ENCODE data around the gene RAB34.

Gene RAB34

DNA sequence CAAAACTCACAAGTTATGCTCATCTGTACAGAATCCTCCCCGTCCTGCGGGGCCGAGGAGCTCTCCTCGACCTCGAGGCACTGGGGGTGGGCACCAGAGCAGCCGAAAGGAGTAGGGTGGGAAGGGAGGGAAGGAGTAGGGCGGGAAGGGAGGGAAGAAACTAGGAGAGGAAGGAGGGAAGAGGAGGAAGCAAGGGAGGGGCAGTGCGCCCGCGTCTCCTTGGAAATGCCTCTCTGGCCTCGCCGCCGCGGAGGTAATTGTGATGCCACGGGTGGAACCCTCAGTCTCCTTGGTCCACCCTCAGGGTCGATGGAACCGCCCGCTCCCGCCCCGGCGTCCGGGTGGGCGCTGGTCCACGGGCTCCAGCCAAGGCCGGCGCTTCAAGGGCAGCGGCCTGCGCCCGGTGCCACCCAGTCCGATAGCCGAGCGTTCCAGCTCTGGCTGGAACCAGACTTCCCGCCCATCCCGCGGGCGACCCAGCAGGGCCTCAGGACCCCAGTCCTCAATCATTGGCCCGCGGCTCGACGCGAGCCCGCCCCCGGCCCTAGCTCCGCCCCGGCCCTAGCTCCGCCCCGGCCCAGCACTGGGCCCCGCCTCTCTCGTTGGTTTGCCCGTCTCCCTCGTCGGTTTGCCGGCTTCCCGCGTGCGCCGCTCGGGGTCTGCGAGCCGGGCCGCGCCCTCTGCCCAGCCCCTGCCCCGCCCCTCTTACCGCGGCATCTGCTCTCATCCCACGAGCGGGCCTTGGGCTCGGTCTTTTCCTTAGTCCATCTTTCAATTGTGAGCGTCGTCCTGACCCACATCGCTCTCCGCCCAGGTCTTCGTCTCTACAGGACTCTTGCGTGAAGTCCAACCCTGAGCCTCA, 6.6 kb downstream of the RAB34 start:
- peak; percentile 70 for DNase-seq

DNA sequence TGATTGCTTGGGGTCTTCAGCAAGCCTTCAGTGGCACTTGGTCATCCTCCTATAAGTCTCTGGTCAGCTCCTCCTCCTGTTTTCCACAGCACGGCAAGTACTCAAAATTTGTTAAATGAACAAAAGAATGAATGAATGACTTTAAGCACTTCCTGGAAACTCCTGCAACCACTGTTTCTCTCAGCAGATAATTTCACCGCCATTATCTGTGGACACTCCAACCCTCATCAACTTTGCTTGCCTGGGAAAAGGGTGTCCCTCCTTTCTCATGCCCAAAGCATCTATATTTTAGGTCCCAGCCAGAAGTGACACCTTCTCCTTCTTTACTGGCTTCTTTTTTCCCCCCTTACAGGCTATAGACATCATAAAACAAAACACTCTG, 10.3 kb downstream of the RAB34 start:
- no peak for DNase-seq

DNA sequence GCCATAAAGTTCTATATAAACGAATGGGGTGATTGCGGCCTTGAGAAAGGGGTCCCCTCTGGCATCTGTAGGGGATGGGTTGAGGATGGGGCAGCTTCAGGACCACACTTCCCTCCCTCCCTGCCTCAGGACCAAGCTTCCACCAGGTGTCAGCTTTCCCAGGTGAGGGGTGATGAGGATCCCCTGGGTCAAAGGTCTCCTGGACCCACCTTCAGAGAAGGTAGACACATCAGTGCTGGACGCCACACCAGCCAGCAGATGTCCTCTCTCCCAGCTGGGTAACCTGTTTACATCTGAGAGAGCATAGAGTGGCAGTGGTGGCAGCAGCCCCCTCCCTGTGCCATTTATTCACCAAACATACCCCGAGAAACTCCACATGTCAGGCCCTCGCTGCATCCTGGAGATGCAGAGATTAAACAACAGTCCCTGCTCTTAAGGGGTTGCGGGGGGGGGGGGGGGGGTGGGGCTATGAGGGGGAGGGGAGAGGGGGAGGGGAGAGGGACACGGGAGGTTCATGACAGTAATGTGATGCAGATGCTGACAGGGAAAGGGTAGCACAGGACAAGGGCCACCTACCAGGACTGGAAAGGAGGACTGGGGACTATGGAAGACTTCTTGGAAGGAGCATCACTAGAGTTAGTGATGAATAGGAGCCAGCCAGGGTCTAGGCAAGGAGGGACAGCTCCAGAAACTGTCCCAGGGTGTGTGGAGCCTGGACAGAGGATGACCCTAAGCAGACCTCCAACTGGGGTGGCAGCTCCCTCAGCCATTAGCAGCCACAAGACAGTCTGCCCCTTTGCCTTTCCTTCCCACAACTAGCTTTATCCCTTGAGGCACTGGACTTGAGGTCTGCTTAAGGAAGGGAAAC, 11.0 kb downstream of the RAB34 start:
- no peak for DNase-seq

DNA sequence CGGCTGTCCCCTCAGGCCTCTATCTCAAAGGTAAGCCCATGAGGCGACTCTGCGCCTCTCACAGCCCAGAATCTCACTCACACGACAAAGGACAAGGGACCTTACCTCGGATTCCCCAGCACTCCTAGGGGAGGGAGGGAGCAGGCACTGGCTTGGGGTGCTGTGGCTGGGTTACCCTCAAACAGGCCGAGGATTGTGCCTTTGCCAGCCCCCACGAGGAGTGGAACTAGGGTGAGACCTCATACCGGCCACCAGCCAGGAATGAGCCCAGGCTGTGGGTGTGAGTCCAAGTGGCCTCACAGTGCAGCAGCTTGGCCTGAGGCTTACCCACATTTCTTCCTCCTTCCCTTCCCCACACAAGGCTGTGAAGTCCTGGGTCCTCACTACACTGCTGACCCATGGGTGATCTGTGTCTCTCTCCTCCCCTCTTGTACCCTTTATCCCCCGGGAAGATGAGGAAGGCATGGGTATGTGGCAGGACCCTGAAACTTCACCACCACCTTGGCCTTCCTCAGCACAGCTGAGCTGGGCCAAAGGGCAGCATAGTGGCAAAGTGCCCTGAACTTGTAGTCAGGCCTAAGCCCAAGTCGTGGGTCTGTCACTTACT, 11.8 kb downstream of the RAB34 start:
- DNase-seq, result no peak

DNA sequence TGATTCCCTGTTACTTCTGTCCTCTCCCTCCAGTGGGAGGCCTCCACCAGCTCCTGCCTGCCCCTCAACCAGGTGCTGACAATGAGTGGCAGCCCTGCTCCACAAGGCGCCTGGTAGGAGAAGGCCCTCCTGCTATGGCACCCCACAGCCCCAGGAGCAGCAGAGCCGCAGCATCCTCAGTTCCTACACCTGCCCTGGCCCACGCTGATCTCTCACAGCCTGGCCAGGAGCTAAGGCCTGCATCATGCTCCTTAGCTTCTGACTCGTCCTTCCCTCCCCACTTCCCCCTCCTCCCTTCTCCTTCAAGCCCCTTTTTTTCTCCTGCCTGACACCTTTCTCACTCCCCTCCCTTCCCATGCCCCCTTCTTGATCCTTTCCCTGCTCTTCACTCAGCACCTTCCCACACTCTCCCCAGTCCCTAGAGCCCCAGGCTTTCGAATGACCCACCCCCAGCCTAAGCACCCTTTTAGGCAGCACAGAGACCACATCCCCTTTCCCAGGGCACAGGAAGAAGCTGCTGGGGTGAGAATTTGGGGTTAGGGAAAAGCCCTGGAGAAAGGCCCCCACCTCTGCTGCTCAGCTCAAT, 12.5 kb downstream of the RAB34 start:
- DNase-seq, result no peak

DNA sequence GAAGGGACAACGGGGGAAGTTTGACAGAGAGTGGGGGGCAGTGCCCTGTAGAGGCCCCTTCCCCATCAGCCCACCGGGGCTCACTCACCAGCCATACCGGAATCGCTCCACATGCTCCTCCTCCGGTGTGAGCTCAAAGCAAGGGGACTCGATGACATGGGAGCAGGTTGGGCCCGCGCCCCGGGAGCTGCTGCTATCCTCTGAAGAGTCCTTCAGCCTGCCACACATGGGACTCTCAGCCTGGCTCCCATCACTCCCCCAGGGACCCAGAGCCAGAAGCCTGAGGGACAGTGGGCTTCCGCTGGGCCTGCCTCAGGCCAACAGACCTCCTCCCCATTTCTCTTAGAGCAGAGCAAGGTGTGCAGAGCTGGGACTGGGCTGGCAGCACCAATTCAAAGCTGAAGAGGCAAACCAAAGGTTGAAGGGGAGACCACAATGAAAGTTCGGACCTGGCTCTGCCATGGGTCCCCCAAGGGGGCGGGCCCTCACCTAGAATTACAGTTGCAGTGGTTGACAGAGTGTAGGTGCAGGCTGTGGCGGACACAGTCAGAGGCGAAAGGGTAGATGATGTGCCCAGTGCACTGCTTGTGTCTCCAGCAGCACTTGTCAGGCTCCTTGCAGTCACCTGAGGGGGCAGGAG, 13.3 kb downstream of the RAB34 start:
- no peak for DNase-seq

DNA sequence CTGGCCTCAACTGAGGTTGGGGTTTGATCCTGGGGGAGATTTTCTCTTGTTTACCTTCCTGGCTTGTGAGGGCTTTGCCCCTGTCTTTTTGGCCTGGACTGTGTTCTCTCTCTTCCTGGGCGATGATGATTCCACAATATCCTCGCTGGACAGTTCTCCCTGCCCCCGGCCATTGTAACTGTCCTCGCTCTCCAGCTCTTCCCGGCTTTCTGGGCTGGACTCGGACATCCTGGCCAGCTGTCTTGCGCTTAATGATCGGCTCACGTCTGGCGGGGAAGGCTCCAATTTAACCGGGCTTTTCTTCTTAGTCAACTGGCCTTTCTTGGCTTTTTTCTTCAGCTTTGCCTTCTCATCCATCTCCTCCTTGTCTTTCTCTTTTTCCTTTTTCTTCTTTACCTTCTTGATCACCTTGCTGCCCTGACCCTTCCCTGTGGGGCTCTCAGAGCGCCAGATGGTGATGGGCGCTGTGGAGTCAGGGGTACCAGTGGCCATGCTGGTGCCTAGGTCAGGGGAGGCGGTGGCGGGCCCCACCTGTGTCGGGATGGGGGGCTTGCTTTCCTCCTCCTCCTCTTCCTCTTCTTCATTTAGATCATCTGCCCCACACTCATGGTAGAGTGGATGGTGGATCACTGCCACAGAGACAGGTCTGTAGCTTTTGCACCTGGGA, 14.0 kb downstream of the RAB34 start:
- DNase-seq, result no peak

DNA sequence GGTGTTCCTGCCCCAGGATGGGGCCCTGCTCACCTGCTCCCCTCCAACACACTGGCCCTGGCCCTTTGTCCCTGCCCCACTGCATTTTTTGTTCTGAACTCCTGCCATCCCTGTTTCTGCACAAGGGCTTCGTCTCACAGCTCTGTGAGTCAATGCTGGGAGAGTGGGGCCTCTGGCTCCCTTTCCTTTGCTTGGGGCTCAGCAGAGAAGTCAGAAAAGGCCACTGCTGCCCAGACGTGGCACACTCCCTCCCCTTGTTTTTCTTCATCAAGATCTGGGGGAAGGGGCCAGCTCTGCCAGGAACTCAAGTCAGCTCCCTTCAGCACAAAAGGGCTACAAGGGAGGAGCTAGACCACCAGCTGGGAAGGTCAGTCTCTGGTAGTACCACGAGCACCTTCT, 14.9 kb downstream of the RAB34 start:
- no peak for DNase-seq

DNA sequence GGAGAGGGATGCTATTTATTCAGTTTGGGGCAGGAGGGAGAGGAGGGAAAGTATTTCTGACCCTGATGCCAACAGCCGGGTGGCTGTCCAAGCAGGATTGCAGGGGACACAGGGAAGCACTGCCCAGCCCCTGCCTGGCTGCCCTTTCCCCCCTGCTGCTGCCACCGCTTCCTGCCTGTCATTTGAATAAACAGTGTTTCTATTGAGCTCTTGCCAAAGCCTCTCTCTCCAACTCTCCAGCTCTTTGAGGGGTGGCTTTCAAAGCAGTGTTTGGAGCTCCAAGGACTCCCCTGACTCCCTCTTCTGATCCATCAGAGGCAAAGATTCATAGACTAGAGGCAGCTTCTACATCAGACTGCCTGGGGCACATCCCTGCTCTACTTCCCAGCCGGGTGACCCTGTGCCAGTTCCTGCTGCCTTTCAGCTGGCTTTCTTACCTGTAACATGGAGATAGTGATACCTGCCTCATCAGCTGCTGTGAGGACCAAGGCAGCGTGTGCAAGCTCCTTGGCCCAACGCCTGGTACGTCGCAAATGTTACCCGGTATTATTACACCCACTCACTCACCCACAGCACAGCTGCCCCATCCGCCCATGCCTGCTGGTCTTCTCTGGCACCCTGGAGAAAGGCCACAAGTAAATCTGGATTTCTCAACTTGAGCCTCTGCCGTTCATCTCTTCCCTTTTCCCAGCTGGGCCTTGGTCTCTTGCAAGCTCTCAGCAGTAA, 15.5 kb downstream of the RAB34 start:
- DNase-seq, result no peak

DNA sequence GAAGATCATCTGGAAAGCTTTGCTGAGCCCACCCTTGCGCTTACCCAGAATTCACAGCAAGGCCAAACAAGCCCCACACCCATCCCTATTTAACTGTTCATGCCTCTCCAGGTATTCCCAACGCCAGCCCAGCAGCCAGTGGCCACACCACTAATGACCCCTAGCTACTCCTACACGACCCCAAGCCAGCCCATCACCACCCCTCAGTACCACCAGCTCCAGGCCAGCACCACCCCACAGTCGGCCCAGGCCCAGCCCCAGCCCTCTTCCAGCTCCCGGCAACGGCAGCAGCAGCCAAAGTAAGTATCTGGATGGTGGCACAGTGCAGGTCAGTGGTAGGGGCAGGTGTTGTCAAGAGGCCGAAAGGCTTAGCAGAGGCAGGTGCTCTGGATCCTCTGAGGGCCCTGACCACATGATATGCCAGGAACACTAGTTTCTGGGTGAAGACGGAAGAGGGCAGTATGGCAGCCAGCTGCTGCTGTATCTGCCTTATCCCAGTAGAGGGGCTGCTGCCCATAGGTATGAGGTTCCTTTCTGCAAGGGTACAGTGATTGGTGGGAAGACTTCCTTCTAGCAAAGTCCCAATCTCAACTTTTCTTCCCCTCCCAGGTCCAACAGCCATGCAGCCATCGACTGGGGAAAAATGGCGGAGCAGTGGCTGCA, 16.7 kb downstream of the RAB34 start:
- no peak for DNase-seq

DNA sequence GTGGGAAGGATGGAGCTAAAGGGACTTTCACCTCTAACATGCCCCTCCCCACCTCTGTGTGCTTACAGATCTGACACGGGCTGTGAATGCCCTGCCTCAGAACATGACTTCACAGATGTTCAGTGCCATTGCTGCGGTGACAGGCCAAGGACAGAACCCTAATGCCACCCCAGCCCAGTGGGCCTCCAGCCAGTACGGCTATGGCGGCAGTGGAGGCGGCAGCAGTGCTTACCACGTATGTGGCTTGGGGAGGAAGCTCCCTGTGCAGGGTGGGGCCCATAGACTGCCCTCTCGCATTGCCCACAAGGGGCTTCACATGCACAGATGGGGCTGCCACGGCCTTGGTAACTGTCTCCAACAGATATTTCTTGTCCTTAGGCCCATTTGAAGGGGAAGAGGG, 17.4 kb downstream of the RAB34 start:
- DNase-seq, result no peak

DNA sequence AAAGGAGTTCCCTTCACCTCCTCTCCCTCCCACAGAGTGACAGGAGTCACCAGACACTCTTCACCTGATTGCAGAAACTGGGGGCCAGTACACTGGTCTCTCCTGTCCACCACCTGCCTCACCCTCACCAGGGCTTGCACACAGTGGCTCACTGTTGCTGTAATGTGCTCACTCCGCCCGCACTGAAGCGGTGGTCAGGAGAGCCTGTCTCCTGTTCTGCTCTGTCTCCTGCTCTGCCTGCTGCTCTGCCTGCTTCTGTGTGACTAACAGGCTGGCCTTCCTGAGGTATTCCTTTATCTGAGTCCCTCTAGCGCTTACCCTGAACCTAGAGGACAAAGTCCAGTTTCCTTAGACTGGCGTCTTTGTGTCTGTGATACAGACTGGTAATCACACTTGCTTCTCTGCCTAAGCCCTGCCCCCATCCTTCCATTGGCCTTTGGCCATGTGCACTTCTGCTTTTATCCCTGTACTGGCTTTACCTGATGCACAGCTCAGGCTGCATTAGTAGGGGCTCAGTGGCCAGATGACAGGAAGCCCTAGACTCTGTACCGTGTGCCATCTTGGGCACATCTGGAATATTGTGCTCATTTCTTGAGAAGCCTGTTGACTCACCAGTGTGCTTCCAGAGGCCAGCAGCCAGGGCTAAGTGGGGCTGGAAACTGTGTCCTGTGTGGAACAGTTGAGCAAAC, 19.3 kb downstream of the RAB34 start:
- DNase-seq, result no peak

DNA sequence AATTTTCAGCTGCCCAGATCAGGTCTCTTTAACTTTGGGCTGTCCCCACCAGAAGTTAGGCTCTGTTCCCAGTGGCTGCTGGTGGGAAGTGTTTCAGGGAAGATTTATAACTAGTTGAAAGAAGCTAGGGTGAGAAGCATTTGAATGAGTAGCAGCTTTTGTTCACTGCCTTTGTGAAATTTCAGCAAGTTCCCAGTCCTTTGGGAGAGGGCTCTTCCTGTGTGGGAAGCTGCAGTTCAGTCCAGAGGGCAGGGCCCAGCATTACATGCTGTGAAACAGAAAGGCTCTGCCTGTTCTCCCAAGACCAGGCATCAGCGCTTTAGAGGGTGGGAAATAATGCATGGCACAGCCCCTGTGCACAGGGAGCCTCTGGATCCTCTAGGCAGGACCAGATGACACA, 23.8 kb downstream of the RAB34 start:
- DNase-seq, result no peak

DNA sequence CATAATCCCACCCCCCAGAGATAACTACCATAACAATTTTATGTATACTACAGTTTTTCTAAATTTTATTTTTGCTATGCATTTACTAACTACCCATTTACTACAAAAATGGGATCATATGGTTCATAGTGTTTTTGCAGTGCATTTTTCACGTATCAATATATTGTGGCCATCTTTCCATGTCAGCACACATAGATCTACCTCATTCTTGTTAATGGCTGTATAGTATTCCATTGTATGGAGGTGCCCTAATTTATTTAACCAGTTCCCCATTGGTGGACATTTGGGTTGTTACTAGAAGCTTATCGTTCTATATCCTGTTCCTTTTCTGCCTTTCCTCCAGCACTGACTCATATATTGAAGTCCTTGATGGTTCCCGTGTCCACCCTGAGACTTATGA, 28.7 kb downstream of the RAB34 start:
- no peak for DNase-seq

DNA sequence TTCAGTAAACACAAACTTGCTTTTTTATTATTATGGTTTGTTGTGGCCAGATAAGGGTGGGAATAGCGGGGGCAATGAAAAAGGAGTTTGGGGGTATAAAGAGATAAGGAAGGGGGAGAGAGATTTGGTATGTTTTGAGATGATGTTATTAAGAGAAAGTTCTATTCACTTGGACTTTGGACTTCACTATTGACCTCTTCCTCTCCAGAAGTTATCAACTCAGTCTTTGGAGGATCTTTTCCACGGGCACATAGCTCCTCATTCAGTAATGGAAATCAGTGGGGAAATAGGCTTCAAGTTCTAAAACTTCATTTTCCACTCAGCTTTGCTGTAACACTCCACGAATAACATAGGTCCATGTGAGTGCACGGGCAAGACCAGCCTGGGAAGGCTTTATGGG, 29.2 kb downstream of the RAB34 start:
- DNase-seq, result no peak

DNA sequence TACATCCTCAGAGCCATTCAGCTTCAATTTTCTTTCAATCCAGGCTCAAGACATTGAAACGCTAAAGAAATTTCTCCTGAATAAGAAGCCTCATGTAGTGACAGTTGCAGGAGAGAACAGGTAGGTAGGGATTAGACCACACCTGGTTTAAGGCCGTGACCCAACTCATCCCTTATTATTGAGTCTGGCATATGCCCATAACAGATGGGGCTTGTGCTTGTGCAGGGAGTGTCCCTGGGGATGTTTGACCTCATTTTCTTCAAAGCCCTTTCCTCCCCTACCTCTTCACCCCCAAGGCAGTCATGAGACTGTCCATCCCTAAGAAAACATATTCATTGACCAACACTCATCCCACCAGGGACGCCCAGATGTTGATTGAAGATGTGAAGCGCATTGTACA, 31.4 kb downstream of the RAB34 start:
- DNase-seq, result no peak

DNA sequence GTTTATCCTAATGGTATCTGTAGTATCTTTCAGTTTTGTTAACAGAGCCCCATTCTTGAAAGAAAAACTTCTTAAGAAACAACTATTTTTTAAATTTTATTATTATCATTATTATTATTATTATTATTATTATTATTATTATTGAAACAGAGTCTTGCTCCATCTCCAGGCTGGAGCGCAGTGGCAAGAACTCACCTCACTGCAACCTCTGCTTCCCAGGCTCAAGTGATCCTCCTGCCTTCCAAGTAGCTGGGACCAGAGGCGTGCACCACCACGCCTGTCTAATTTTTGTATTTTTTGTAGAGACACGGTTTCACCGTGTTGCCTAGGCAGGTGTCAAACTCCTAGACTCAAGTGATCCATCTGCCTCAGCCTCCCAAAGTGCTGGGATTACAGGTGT, 32.3 kb downstream of the RAB34 start:
- no peak for DNase-seq

DNA sequence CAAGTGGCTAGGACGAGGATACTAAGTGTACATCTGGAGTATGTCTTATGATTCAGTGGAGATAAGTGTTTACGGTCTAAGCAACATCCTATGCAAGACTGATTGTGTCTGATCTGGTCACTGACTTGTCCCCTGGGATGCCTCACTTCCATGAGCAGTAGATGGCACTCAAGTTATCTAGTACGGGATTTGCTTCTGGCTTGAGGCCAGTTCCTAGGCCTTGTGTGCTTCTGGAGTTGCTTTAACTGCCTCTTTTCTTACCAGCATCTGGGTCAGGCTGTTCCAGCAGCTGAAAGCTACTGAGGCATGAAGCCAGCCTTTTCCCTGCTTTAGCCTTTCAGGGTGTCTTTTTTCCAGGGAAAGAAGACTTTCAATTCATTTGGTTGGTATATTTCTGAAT, 32.7 kb downstream of the RAB34 start:
- no peak for DNase-seq

DNA sequence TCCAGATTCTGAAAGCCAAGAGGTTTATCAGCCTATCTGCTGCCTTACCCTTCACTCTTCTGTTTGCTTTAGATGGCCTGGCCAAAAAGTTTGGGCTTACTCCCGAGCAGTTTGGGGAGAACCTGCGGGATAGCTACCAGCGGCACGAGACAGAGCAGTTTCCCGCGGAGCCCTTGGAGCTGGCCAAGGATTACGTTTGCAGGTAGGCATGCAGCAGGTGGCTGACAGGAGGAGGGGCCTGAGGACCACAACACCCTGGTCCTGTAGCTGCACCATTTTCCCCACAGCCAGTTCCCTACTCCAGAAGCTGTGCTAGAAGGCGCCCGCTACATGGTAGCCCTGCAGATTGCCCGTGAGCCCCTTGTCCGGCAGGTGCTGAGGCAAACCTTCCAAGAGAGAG, 35.0 kb downstream of the RAB34 start:
- DNase-seq, result no peak

DNA sequence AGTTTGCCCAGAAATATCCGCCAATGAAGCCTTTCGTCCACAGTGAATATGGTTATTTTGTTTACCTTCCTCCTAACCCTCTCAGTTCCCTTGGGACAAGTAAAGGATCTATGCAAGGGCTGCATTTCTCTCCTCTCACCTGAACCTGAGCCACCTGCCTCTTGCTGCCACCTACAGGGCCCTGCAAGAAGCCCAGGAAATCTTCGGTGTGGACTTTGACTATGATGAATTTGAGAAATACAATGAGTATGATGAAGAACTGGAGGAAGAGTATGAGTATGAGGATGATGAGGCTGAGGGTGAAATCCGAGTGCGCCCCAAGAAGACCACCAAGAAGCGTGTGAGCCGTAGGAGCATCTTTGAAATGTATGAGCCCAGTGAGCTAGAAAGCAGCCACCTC, 41.7 kb downstream of the RAB34 start:
- DNase-seq, result no peak

DNA sequence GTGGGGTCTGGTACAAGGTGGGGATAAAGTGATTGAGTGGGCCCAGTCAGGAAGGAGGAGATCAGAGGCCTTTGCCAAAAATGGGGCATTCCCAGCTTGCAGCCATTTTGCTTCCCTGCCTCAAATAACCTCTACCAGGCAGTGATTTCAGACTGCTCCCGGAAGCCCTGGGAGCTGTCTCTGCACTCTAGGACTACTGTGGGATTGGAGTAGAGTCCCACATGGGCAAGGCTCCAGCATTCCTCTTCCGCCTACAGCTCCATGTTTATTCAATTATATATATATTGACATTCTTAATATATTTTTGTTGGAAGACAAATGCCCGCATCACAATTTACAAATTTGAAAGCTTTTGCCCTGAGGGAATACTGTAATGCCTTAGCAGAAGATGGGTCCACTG, 42.2 kb downstream of the RAB34 start:
- DNase-seq, result no peak

Measured in amniotic stem cell (primary cell).